GM21825 (cell line): ENCODE measurements around the gene F5.
"Not testable (repeated sequence)": the region's sequence is repeated elsewhere in the genome, so short reads cannot be mapped to it uniquely, and the experiment has no call there.

Experiments
- ATAC-seq: cut with Tn5 transposase; IDR thresholded peaks from one replicate; pipeline ENCODE4 v1.9.1; 2021; ENCODE audit warnings: mild to moderate bottlenecking, moderate library complexity; ENCODE audit not compliant: unreplicated experiment

F5 gene

GRCh38 chr1:169511316-169512005 lies 74.8 kb downstream of the F5 start:
- ATAC-seq, result no peak

DNA sequence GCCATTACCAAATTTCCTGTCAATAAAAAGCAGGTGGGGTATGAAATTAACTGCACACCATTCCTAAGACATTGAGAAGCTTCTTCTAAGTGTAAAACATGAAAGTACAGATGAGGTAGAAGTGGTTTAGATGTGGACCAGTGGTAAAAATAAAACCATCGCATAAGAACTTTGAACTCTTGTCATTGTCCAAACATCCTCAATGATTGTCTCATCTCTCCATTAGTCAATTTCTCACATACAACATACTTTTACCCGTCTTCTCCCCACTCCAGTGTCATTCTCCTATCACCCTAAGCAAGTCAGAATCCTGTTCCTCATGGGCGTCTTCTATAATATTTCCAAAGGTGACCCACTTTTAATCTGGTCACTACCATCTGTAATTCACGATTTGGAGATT lies 76.2 kb downstream of the F5 start:
- ATAC-seq, result no peak

DNA sequence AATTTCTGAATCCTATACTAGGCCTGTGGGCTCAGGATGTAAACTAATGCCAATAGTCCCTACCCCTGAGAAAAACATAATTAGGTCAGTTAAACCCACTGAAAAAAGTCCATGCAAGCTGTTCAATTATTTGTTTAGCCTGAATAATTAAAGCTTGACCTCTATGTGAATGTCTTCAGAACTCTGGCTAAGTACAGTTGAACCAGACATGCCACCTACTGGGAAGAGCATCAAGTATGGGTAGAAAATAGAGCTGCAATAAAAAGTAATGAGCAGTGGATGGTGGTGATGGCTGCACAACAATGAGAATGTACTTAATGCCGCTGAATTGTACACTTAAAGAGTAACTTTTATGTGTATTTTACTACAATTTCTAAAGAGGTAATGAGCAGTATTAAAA lies 76.9 kb downstream of the F5 start:
- no peak for ATAC-seq

GRCh38 chr1:169508432-169509338 lies 77.6 kb downstream of the F5 start:
- ATAC-seq, result no peak

- no peak for ATAC-seq
These were observed 78.9 kb downstream of the F5 start for GRCh38 chr1:169507413-169507812.

DNA sequence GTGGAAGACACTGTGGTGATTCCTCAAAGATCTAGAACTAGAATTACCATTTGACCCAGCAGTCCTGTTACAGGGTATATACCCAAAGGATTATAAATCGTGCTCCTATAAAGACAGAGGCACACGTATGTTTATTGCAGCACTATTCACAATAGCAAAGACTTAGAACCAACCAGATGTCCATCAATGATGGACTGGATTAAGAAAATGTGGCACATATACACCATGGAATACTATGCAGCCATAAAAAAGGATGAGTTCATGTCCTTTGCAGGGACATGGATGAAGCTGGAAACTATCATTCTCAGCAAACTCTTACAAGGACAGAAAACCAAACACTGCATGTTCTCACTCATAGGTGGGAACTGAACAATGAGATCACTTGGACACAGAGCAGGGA lies 82.7 kb downstream of the F5 start:
- not testable (repeated sequence) for ATAC-seq

DNA sequence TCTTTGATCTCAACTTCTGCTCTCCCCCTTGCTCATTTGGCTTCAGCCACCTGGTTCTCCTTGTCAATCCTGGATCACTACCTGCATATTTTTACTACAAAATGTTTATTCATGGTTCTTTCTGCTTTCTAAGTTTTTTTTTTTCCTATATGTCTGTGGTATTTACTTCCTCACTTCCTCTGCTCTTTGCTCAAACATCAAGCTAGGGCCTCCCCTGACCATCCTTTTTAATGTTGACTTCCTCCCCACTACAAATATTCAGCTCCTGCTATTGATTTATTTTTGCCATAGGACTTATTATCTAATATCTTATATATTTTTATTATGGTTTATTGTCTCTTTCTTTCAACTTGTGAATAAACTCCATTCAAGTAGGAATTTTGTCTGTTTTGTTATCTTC lies 86.5 kb downstream of the F5 start:
- no peak for ATAC-seq

DNA sequence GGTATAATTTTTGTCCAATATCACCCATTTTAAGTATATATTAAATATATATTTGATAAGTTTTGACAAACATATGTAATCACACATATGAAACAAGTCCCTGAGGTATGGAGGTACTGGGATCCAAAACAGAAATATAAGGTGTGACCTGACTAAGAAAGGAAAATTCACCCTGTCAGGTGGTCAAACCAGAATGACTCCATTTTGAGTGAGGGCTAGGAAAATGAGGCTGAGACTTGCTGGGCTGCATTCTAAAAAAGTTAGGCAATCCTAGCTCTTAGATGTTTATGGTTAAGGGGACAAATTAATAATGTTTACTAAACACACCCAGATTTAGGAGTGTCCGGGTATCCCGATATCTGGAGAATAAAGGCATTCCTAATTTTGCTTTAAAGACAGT lies 89.0 kb downstream of the F5 start:
- no peak for ATAC-seq

DNA sequence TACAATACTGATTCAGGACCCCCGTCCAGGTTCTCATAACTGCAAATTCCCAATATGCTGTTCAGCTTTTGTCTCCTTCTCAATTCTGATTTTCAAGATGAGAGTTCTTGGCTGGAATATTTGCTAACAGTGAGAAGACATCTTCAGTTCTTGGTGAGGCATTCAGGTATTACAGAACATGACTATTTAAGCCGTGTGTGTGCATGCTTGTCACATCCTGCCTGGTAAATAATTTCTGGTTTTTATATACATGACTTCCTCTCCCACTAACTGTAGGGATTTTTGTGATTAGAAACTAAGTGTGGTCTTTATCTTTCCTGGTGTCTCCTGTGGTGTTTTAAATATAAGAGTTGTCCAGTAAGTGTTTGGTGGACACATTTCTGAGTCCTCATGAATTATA lies 90.4 kb downstream of the F5 start:
- ATAC-seq, result no peak

- no peak for ATAC-seq
These were observed 91.1 kb downstream of the F5 start for GRCh38 chr1:169495046-169495775.

DNA sequence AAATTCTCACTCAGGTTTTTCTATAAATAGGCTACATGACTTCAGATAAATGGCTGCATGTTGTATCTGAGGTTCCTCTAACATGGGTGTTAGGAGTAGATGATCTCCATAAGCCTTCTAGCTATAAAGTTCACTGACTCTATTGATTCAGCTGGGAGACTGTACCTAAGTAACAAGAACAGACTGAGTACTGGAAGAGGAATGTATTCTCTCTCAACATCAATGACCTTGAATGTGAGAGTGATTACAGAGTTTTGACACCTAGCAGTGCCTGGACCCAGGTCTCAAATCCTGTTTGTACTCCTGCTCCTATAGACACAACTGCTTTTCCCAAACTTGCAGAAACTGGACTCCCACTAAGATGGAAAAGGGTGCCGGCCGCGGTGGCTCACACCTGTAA lies 91.9 kb downstream of the F5 start:
- no peak for ATAC-seq

DNA sequence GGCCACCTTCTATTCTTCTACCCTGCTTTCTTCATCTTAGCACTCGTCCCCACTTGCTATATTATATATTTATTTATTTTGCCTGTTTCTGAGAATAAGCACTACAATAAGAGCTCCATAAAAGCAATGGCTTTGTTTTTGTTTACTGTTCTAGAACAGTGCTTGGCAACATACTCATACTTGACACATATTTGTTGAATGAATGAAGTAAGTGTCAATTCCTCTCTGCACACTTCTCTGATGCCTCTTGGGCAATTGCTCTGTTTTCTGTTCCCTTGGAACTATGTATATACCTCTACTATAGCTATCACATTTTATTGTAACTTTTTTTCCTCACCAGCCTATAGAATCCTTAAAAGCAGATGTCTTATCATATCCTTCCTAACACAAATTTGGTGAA lies 93.0 kb downstream of the F5 start:
- ATAC-seq, result no peak

- ATAC-seq, result no peak
These were observed 94.4 kb downstream of the F5 start for GRCh38 chr1:169491845-169492281.

DNA sequence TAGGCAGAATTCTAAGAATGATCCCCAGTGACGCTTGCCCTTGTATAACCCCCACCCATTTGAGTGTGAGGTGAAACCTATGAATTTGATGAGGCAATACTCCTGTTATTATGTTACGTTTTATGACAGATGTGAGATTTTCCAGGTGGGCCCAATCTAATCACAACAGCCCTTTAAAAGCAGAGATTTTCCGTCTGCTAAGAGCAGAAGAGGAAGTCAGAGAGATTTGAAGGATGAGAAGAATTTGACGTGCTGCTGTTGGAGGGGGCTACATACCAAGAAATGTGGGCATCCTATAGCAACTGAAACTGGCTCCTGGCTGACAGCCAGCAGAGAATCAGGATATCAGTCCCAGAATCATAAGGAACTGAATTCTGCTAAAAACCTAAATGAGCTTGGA lies 98.1 kb downstream of the F5 start:
- no peak for ATAC-seq

DNA sequence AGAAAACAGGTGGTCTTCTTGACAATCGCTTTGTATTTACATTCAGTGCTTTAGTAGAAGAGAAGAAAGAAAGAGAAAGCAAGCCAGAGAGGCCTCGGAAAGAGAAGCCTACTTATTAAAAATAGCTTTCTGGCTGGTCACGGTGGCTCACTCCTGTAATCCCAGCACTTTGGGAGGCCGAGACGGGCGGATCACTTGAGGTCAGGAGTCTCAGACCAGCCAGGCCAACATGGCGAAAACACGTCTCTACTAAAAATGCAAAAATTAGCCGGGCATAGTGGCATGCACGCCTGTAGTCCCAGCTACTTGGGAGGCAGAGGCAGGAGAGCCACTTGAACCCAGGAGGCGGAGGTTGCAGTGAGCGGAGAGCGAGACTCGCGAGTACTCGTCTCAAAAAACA lies 98.7 kb downstream of the F5 start:
- no peak for ATAC-seq

DNA sequence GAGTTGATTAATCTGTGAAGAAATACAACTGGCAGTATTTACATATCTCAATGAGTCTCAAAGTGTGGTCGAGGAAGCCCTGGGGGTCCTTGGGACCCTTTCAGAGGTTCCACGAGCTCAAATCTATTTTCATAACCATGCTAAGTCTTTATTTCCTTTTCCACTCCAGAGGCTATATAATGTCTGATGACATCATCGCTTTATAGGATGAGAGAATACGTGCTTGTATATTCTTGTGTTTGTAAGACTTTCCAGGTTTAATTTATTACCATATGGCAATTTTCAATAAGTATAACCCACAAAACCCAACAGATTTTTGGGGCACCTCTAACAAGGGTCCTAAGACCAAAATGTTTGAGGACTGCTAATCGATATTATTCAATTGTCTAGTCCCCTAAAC lies 99.1 kb downstream of the F5 start:
- ATAC-seq, result no peak

GRCh38 chr1:169486281-169487051 lies 99.8 kb downstream of the F5 start:
- no peak for ATAC-seq

DNA sequence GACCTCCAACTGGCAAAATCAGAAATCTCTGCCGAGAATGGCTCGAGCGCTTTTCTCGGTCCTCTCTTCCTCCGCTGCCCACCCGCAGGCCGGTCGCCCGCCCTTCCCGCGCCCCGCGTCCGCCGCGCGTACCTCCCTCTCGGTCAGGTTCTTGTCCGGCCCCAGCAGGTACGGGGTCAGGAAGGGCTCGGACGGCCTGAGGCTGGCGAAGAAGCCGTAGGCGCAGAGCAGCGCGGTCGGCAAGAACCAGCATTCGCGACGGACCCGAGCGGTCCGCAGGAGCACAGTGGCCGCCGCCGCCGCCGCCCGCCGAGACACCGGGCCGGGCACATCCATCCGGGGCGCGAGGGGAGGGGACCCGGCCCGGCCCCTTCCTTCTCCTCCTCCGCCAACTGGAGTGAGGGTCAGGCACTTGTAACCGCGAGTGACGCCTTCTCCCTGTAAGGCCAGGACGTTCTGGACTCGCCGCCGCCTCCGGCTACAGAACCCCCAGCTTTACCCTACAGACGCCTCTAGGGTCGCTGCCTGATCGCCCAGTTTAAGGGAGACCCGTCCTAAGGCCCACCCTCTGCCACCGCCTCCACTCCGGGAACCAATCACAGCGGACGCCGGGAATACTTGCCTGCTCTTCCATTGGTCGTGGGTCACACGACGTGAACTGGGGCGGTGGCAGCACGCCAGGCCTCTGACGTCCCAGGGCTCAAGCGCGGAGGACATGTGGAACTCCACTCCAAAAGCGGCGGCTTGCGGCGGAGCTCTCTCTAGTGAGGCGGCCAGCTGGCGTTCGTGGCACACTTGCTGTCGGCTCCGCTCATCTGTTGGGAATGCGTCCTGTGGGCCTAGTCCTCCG lies 100.6 kb downstream of the F5 start, which contains the start of gene SLC19A2:
TSS of gene SLC19A2 (minus strand) at position 514 of the 850 bp plus-strand sequence. CDS start at position 336, 178 bp downstream.
- peak; percentile 97 for ATAC-seq

- ATAC-seq, result peak; percentile 25
These were observed 101.4 kb downstream of the F5 start for GRCh38 chr1:169484683-169485430.
